Effector memory CD8-positive, alpha-beta T cell (primary cell): ENCODE measurements around the gene GYPB.
"Not testable (repeated sequence)": the region's sequence is repeated elsewhere in the genome, so short reads cannot be mapped to it uniquely, and the experiment has no call there.

ENCODE experiments used
- ATAC-seq: fragments of 150-1000 bp; cut with Tn5 transposase; replicated peaks from 2 replicates; pipeline ENCODE4 v1.10.0; 2021; ENCODE audit warnings: mild to moderate bottlenecking, moderate library complexity
- DNase-seq, 3 experiments: peaks; one replicate each; pipeline ENCODE4 v3.0.0; 2021
- H3K27ac Mint-ChIP-seq, 2 donors: one replicate each; pipeline ENCODE4 v1.8.0; 2022; ENCODE audit warnings: mild to moderate bottlenecking in 2 of 2, mixed read lengths in 2 of 2, moderate library complexity in 2 of 2
- H3K27me3 Mint-ChIP-seq, 2 donors: one replicate each; pipeline ENCODE4 v1.8.0; 2022; ENCODE audit warnings: mixed read lengths in 2 of 2
- H3K36me3 Mint-ChIP-seq: one replicate; pipeline ENCODE4 v1.8.0; 2022; ENCODE audit warnings: mild to moderate bottlenecking, moderate library complexity, mixed read lengths; ENCODE audit not compliant: insufficient read depth
- H3K4me1 Mint-ChIP-seq, 2 donors: one replicate each; pipeline ENCODE4 v1.8.0; 2022; ENCODE audit warnings: low read depth in 2 of 2, mixed read lengths in 2 of 2
- H3K4me3 Mint-ChIP-seq, 2 donors: one replicate each; pipeline ENCODE4 v1.8.0; 2022; ENCODE audit warnings: mild to moderate bottlenecking in 2 of 2, mixed read lengths in 2 of 2, moderate library complexity in 2 of 2
- H3K9me3 Mint-ChIP-seq, 2 donors: one replicate each; pipeline ENCODE4 v1.8.0; 2022; ENCODE audit warnings: mixed read lengths in 2 of 2

Gene GYPB

DNA sequence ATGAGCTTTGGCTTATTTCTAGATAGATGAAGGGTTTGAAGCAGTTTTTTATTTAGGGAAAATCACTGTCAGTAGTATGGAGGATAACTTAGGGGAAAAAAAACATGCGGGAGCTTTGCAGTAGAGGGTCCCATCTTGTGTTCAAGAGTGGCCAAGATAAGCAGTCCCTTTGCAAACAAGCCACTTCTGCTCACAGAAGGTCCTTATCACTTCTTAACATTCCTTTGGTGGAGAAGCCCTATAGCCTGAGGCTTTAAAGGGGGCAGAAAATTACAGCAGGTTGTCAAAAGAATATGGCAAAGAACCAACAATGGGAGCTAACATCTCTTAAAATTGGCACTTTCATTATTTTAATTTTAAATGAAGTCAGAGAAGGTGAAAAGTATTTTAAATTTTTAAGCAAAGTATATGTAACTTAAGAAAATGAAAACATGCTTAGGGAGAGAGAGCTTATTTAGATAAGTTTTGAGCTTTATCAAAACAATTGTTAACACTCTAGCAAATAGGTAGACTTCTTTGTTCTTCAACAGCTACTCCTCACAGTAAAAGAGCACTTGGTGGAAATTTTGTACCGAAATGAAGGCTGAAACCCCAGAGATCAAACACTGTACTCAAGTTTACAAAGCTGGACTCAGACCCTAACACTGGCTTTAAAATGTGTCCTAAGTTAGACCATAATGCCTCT lies 15.8 kb downstream of the GYPB start:
- not testable (repeated sequence) for ATAC-seq, H3K36me3 Mint-ChIP-seq, DNase-seq, H3K27me3 Mint-ChIP-seq, H3K9me3 Mint-ChIP-seq, H3K4me3 Mint-ChIP-seq, H3K4me1 Mint-ChIP-seq, H3K27ac Mint-ChIP-seq

DNA sequence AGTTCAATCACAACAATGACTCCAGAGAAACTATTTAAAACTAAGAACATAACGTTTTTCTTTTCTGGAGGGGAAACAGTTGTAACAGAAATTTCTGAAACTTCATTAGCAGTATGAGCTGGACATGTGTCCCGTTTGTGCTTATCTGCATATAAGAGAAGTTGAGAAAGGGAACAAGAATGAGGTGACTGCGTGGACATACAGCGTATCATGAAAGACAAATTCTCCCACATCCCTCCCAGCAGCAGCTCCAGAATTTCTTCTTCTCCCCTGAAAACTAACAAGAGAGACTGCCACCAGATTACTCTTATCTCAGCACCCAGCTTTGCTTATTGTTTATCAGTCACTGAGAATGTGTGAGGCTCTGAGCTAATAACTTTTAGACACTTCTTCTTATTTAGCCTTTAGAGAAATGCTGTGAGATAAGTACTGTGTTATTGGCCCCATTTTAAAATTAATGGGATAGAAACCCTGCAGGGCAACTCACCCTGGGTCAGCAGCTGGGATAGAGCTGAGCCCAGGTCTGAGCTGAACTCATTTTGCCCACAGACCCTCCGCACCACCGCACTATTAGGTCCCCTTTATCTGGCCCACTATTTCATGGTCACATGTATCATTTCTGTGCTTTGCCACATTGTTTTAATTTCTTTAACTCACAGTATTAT lies 18.7 kb downstream of the GYPB start:
- H3K4me1 Mint-ChIP-seq, ATAC-seq, H3K4me3 Mint-ChIP-seq, DNase-seq, H3K27me3 Mint-ChIP-seq, H3K27ac Mint-ChIP-seq, H3K36me3 Mint-ChIP-seq, H3K9me3 Mint-ChIP-seq: not testable (repeated sequence)

DNA sequence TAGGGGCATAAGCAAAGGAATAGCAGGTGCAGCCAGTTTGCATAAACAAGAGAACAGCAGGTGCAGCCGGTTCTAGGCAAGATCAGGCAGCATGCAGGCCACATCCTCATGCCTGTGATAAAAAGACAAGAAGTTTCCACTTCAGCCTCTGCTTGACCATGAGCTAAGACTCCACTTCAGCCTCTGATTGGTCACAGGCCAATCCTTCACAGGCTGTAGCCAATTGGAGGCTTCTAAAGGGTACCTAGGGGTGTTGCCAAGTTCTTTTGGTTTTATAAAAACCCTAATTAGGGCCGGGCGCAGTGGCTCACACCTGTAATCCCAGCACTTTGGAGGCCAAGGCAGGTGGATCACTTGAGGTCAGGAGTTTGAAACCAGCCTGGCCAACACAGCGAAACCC lies 23.0 kb downstream of the GYPB start:
- H3K4me1 Mint-ChIP-seq, H3K9me3 Mint-ChIP-seq, DNase-seq, H3K4me3 Mint-ChIP-seq, ATAC-seq, H3K36me3 Mint-ChIP-seq, H3K27ac Mint-ChIP-seq, H3K27me3 Mint-ChIP-seq: not testable (repeated sequence)

DNA sequence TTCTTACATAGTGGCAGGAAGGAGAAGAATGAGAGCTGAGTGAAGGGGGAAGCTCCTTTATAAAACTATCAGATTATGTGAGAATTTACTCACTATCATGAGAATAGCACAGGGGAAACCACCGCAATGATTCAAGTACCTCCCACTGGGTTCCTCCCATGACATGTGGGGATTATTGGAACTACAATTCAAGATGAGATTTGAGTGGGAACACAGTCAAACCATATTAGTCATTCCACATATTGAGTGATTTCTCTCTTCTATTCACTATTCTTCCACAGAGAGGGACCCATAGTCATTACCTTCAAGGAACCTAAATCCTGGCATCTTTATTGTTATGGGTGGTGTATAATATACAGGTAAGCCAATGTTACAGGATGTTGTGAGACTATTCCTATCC lies 27.4 kb downstream of the GYPB start:
- H3K36me3 Mint-ChIP-seq, H3K4me1 Mint-ChIP-seq, H3K27ac Mint-ChIP-seq, H3K27me3 Mint-ChIP-seq, H3K9me3 Mint-ChIP-seq, H3K4me3 Mint-ChIP-seq, DNase-seq, ATAC-seq: not testable (repeated sequence)

DNA sequence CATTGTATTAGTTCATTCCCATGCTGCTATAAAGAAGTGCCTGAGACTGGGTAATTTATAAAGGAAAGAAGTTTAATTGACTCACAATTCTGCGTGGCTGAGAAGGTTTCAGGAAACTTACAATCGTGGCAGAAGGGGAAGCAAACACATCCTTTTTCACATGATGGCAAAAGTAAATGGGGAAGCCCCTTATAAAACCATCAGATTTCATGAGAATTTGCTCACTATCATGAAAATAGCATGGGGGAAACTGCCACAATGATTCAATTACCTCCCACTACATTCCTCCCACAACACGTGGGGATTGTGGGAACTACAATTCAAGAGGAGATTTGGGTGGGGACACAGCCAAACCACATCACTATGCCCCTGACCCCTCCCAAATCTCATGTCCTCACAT lies 28.5 kb downstream of the GYPB start:
- not testable (repeated sequence) for H3K9me3 Mint-ChIP-seq, H3K27ac Mint-ChIP-seq, ATAC-seq

DNA sequence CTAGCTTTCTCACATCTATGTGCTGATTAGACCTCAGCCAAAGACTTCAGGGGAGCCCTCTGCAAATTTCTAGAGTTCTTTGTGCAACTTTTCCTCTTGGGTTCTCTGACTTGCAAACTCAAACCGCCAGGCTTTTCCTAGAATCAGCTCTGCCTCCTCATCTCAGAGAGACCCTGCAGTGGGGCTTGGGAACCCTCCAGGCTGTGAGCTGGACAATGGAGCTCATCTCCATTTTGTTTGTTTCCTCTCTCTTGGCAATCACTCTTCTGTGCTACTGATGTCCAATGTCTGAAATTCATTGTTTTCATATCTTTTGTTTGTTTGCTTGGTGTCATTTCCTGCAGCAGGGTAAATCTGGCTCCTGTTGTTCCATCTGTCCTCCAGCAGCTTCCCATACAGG lies 33.0 kb downstream of the GYPB start:
- Mint-ChIP-seq H3K27ac (no peak overlapping the region), H3K9me3 (no peaks in the 10 kb centered on the region), H3K36me3 (no peaks in the 10 kb centered on the region), H3K4me3 (no peak overlapping the region), H3K27me3 (no peaks in the 10 kb centered on the region), H3K4me1 (no peaks in the 10 kb centered on the region)
- ATAC-seq (no peak), DNase-seq (no peak)

More for the DNA sequence above, 28.5 kb downstream of the GYPB start:
- H3K27me3 Mint-ChIP-seq, H3K36me3 Mint-ChIP-seq, H3K4me1 Mint-ChIP-seq, DNase-seq, H3K4me3 Mint-ChIP-seq: not testable (repeated sequence)

DNA sequence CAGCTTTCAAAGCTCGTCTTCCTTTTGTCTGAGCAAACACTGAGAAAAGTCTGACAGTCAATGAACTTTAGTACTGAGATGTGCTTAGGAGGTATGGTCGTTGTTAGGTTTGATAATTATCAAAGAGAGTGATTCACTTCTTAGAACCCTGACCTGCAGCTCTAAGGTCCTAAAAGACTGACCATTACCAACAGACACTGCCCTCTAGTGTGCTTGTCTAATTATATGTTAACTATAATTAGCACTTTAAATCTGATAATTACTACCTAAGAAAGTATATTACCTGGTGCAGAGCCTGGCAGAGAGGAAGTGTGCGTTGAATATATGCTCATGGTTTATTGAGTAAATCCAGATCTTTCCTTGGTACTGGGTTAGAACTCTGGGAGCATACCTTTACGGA lies 38.4 kb downstream of the GYPB start:
- DNase-seq, result not testable (repeated sequence)

DNA sequence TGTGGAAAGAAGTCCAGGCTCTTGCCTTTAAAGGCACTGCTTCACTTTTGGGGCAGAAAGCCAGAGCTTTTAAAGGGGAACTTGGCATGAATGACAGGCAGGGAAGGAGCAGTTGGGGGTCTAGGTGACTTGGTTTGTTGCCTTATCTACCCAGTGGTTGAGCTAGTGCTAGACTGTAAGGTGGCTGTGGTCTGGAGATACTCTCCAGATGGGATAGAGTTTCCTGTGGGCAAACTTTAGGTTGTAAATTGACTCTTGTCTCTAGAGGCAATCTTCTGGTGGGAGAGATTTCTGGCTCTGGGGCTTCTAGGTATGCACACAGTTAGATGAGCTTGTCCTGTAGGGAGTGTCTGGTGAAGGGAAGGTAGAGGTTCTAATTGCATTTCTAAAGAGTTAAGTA lies 43.7 kb downstream of the GYPB start:
- H3K4me1 Mint-ChIP-seq, H3K27ac Mint-ChIP-seq, ATAC-seq, H3K36me3 Mint-ChIP-seq, H3K9me3 Mint-ChIP-seq, DNase-seq, H3K4me3 Mint-ChIP-seq, H3K27me3 Mint-ChIP-seq: not testable (repeated sequence)

More for the DNA sequence above, 38.4 kb downstream of the GYPB start:
- H3K36me3 Mint-ChIP-seq, H3K4me1 Mint-ChIP-seq, H3K4me3 Mint-ChIP-seq, ATAC-seq, H3K27ac Mint-ChIP-seq, H3K27me3 Mint-ChIP-seq, H3K9me3 Mint-ChIP-seq: not testable (repeated sequence)

DNA sequence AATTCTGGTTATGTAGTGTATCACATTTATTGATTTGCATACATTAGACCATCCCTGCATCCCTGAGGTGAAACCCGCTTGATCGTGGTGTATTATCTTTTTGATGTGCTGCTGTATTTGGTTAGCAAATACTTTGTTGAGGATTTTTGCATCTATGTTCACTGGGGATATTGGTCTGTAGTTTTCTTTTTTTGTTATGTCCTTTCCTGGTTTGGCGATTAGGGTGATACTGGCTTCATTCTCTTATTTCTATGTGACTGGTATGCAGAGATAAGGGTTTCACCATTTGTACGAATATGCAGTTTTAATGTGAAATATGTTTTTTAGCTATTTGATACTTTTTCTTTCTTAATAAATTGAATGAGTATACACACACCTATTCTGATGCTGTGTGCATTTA lies 45.2 kb downstream of the GYPB start:
- not testable (repeated sequence) for H3K27ac Mint-ChIP-seq, H3K9me3 Mint-ChIP-seq, DNase-seq, H3K36me3 Mint-ChIP-seq, H3K4me3 Mint-ChIP-seq, H3K4me1 Mint-ChIP-seq, ATAC-seq, H3K27me3 Mint-ChIP-seq

DNA sequence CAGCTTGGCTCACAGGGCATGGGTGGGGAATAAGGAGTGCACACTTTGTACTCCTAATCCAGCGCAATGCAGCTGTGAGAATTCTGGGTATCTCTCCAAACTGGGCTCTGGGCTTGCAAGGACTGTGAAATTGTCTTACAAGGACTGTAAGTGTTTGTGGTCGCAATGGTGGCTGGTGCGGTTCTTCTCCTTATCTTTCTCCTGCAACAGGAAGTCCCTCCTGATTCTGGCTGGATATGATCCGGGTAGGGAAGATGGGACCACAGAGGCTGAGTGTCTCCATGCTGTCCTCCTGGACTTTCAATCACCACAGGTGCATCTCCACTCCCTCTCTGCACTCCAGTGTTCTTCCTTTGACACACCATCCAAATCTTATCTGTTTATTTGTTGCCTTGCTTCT lies 58.1 kb downstream of the GYPB start:
- Mint-ChIP-seq H3K4me1 (no peaks in the 10 kb centered on the region), H3K27ac (no peak overlapping the region), H3K27me3 (no peaks in the 10 kb centered on the region), H3K36me3 (no peaks in the 10 kb centered on the region), H3K4me3 (no peak overlapping the region), H3K9me3 (no peaks in the 10 kb centered on the region)
- no peak for DNase-seq
- ATAC-seq, result no peak

DNA sequence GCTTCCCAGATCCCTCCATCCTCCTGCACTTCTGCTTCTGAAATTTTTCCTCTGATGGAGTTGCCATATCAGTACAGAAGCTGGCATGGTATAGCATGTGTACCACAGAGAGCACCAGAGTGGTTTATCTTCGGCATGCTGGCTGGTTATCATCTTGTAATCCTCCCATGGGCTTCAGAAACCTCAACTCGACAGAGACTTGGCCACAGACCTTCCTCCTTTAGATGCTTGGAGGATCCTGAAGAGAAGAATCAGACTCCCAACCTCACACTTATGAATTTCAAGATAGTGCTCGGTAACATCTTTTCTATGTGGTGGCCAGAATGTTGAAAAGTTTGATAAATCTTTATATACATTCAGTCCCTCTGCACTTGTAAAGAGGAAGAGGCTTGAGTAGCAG lies 63.9 kb downstream of the GYPB start:
- H3K27me3 Mint-ChIP-seq, H3K4me3 Mint-ChIP-seq, ATAC-seq, H3K9me3 Mint-ChIP-seq, DNase-seq, H3K27ac Mint-ChIP-seq, H3K4me1 Mint-ChIP-seq, H3K36me3 Mint-ChIP-seq: not testable (repeated sequence)

DNA sequence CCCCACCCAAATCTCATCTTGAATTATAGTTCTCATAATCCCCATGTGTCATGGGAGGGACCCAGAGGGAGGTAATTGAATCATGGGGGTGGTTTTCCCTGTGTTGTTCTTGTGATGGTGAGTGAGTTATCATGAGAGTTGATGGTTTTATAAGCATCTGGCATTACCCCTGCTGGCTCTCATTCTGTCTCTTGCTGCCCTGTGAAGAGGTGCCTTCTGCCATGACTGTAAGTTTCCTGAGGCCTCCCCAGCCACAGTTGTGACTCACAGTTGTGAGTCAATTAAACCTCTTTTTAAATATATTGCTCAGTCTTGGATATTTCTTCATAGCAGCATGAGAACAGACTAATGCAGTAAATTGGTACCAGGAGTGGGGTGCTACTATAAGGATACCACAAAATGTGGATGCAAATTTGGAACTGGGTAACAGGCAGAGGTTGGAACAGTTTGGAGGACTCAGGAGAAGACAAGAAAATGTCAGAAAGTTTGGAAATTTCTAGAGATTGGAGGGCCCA lies 67.7 kb downstream of the GYPB start:
- not testable (repeated sequence) for H3K4me3 Mint-ChIP-seq, H3K4me1 Mint-ChIP-seq, H3K9me3 Mint-ChIP-seq, H3K27me3 Mint-ChIP-seq, DNase-seq, H3K36me3 Mint-ChIP-seq, ATAC-seq, H3K27ac Mint-ChIP-seq

DNA sequence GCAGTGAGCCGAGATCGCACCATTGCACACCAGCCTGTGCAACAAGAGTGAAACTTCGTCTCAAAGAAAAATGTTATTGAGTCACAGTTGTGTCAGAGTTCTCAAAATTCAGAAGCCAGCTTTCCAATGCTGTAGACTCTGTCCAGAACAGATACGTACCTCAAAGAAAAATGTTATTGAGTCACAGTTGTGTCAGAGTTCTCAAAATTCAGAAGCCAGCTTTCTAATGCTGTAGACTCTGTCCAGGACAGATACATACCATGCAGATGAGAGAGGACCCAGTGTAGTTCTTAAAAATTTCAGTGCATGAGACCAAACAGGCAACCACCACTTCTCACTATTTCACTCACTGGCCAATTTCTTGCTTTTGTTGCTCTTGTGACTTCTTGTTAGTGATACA lies 68.2 kb downstream of the GYPB start:
- H3K36me3 Mint-ChIP-seq, H3K4me3 Mint-ChIP-seq, DNase-seq, H3K9me3 Mint-ChIP-seq, H3K27ac Mint-ChIP-seq, H3K4me1 Mint-ChIP-seq, ATAC-seq, H3K27me3 Mint-ChIP-seq: not testable (repeated sequence)

DNA sequence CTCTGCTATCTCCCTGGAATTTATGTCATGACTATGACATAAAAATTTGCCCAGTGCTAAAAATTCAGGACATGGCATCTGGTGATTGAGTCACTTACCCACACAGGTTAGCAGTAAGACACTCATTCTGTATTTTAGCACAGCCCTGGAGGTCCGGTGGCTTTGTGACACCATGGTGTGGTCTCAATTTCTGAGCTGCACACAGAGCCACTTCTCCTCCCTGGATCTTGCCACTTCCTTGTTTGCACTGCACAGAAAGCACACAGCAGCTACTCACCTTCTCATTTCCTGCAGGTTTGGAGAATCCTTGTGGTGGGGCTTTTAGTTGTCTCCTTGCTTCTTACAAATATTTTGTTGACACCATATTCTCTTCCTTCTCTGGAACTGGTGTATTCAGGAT lies 69.0 kb downstream of the GYPB start:
- H3K4me3 Mint-ChIP-seq, ATAC-seq, H3K27me3 Mint-ChIP-seq: not testable (repeated sequence)

More for the DNA sequence above, 69.0 kb downstream of the GYPB start:
- H3K4me1 Mint-ChIP-seq, H3K36me3 Mint-ChIP-seq, DNase-seq, H3K9me3 Mint-ChIP-seq, H3K27ac Mint-ChIP-seq: not testable (repeated sequence)
